Measurements from ENCODE around the gene SPRR1B. TPM values are rescaled to one million over a fixed set of nuclear protein-coding genes. Genes with fewer than 3 reads are reported as not detected.
"Not testable (repeated sequence)": the region's sequence is repeated elsewhere in the genome, so short reads cannot be mapped to it uniquely, and the experiment has no call there.

The SPRR1B gene
- total RNA-seq, 1 donor from 2014 or later = 93.7 TPM

DNA sequence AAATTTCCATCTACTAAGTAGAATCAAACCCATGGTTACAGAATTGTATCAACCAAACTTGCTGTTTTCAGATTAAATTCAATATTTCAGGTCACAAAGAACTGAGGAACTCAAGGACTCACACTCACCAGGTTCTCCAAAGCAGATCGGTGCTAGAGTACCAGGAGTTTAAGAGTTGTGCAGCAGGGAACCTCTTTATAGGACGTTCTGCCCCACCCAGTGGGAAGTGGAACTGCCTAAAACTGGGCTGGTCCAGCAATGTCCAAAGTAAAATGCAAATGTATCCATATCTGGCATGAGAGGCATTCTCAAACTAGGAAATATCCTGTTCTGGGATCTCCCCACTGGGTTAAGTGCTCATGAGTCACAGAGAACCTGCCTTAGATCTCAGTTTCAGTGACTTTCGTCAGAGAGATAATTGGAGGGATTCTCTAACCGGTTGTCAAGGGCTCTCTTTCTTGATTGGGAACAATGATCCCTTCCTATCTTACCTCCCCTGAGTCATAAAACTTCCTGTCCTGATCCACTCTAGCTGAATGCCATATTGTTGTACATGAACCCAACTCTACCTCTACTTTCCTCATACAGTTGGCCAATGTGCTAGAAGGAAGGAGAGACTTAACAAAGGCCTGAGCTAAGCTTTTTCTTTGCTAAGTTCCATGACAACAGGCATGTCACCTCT, 10.1 kb downstream of the SPRR1B start, which contains the start of gene SPRR2D:
Gene SPRR2D (minus strand): TSS at position 171 of the 682 bp plus-strand sequence. CDS start 774 bp downstream, outside the sequence.
- TF ChIP-seq, protein P1, sequence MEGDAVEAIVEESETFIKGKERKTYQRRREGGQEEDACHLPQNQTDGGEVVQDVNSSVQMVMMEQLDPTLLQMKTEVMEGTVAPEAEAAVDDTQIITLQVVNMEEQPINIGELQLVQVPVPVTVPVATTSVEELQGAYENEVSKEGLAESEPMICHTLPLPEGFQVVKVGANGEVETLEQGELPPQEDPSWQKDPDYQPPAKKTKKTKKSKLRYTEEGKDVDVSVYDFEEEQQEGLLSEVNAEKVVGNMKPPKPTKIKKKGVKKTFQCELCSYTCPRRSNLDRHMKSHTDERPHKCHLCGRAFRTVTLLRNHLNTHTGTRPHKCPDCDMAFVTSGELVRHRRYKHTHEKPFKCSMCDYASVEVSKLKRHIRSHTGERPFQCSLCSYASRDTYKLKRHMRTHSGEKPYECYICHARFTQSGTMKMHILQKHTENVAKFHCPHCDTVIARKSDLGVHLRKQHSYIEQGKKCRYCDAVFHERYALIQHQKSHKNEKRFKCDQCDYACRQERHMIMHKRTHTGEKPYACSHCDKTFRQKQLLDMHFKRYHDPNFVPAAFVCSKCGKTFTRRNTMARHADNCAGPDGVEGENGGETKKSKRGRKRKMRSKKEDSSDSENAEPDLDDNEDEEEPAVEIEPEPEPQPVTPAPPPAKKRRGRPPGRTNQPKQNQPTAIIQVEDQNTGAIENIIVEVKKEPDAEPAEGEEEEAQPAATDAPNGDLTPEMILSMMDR (conservative IDR thresholded peaks at IDR 0.05) = no peak
- Mint-ChIP-seq H3K27me3 (no peaks in the 10 kb centered on the region), H3K4me3 (no peak within 1 kb of the TSS), H3K27ac (no peak within 1 kb of the TSS), H3K4me1 (ENCODE audit: unreplicated experiment) (no peaks in the 10 kb centered on the region), H3K9me3 (no peaks in the 10 kb centered on the region), H3K36me3 (no peaks in the 10 kb centered on the region)
- DNase-seq (ENCODE audit: extremely low spot score, unreplicated experiment) = no peak

DNA sequence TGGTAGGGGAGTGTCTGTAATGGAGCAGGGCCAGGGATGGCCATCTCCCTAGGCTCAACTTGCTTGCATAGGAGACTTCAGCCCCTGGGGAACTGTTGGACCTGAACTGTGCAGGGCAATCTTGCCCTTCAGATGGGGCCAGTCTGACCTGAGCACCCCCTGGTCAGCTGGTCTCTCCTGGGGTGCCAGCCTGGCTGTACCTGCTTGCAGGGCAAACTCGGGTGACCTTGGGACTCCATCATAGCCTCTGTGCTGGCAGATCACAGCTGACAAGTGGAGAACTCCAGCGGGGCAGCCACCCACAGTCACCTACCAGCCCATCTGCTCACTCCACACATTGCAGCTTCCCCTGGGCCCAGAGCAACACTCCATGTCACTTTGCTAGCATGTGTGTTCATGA, 18.2 kb downstream of the SPRR1B start:
- no peaks in the 10 kb centered on the region for H3K9me3 Mint-ChIP-seq
- peaks cover 16% of the 10 kb centered on the region for H3K27me3 Mint-ChIP-seq
- H3K4me3 Mint-ChIP-seq = no peak overlapping the region
- H3K27ac Mint-ChIP-seq = no peak overlapping the region
- no peaks in the 10 kb centered on the region for H3K36me3 Mint-ChIP-seq
- DNase-seq (ENCODE audit: extremely low spot score, unreplicated experiment) = no peak
- TF ChIP-seq, protein P1 (conservative IDR thresholded peaks at IDR 0.05) = no peak
- no peaks in the 10 kb centered on the region for H3K4me1 Mint-ChIP-seq (ENCODE audit: unreplicated experiment)

DNA sequence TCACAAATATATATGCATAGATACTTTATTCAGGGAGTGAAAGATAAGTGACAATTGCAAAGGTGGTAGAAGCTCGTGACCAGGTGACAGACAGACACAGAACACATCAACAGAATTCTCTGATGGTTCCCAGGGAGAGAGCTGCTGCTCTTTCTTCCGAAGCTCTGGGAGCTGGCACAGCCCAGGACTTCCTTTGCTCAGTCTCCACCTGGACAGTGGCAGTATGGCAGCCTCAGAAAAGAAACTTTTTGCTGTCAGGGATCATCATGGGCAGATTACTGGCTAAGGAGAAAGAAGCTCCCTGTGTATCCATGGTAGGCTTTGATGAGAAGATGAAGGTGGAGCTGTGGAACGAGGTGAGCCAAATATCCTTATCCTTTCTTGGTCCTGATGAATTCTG, 25.1 kb downstream of the SPRR1B start:
- not testable (repeated sequence) for H3K9me3 Mint-ChIP-seq; H3K36me3 Mint-ChIP-seq; DNase-seq (ENCODE audit: extremely low spot score, unreplicated experiment); H3K4me3 Mint-ChIP-seq; H3K27ac Mint-ChIP-seq; H3K4me1 Mint-ChIP-seq (ENCODE audit: unreplicated experiment)
- peaks cover 18% of the 10 kb centered on the region for H3K27me3 Mint-ChIP-seq

DNA sequence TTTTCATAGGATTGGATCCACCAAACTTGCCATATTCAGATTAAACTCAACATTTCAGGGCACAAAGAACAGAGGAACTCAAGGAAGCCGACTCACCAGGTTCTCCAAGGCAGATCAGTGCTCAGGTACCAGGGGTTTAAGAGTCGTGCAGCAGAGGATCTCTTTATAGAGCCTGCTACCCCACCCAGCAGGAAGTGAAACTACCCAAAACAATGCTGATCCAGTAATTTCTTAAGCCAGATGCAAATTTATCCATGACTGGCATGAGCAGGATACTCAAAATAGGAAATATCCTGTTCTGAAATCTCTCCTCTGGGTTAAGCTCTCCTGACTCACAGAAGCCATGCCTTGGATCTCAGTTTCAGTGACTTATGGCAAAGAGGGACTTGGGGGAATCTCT, 26.4 kb downstream of the SPRR1B start, which contains the start of gene SPRR2A:
Gene SPRR2A (minus strand): TSS at position 138 of the 400 bp plus-strand sequence. CDS start 777 bp downstream, outside the sequence.
- TF ChIP-seq, protein P1 (conservative IDR thresholded peaks at IDR 0.05) = no peak
- H3K36me3 Mint-ChIP-seq = no peaks in the 10 kb centered on the region

DNA sequence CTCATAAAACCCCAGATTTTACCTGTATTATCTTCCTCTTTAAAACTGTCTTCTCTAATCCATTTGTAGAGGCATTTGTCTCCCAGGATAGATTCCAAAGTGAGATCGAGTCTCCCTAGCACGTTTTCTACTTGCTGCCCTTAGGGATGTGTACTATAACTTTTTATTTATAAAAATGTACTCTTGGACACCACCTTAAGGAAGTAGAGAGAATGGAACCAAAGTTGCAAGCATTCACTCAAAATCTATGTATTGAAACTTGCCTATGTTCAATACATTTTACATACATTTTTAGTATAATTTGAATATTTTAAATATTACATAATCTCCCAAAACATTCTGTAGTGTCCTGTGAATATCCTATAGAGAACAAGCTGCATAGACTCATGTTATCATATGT, 27.2 kb downstream of the SPRR1B start:
- DNase-seq (ENCODE audit: extremely low spot score, unreplicated experiment) = no peak
- TF ChIP-seq, protein P1 (conservative IDR thresholded peaks at IDR 0.05) = no peak
- H3K36me3 Mint-ChIP-seq = no peaks in the 10 kb centered on the region
- H3K9me3 Mint-ChIP-seq = no peaks in the 10 kb centered on the region
- peaks cover 6% of the 10 kb centered on the region for H3K27me3 Mint-ChIP-seq
- H3K4me3 Mint-ChIP-seq = no peak overlapping the region
- H3K27ac Mint-ChIP-seq = no peak overlapping the region
- H3K4me1 Mint-ChIP-seq (ENCODE audit: unreplicated experiment) = no peaks in the 10 kb centered on the region

More for the DNA sequence above, 26.4 kb downstream of the SPRR1B start, which contains the start of gene SPRR2A:
- no peak within 1 kb of the TSS for H3K4me3 Mint-ChIP-seq
- no peak for DNase-seq (ENCODE audit: extremely low spot score, unreplicated experiment)
- H3K9me3 Mint-ChIP-seq = no peaks in the 10 kb centered on the region
- peaks cover 11% of the 10 kb centered on the region for H3K27me3 Mint-ChIP-seq
- H3K4me1 Mint-ChIP-seq (ENCODE audit: unreplicated experiment) = no peaks in the 10 kb centered on the region
- no peak within 1 kb of the TSS for H3K27ac Mint-ChIP-seq
